NCI-H187 treated with DMSO at 0.1 percent for 48 hours (cell line): ENCODE results near the gene SFMBT1.
"Not testable (repeated sequence)": the region's sequence is repeated elsewhere in the genome, so short reads cannot be mapped to it uniquely, and the experiment has no call there.

Experiments
- DNase-seq: peaks from one replicate; lab custom pipeline; 2025; lab: John Stamatoyannopoulos, UW

Gene SFMBT1

DNA sequence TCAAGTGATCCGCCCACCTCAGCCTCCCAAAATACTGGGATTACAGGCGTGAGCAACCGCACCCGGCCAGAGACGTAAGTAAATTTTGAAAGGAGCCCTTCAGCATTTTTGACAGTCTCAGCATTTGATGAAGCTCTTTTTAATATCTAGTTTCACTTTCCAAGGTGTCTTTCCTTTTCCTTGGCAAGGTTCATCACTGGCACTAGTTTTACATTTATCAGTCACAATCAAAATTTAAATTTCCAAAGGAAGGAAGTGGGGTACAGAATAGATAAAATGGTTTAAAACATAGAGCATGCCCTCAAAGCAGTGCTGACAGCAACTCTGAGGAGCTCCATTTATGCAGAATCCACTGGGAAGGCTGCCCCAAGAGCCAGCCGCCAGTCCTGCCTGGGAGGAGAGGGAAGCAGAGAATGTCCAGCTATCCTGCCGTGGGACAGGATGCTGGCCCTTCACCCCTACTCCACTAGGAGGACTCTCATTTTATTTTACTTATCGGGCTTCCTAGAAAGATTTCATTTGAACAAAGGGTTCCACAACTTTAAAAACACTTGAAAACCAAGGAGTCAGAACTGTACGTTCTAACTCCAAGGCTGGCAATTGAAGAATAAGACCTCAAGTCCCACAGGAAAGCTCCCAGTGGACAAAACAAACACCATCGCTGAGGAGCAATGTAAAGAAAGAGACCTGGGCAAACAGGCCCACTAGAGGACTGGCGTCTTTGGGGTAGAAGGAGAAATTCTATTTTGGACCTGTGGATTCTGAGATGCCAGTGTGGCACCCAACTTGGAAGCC lies 9.9 kb downstream of the SFMBT1 start:
- DNase-seq = no peak

DNA sequence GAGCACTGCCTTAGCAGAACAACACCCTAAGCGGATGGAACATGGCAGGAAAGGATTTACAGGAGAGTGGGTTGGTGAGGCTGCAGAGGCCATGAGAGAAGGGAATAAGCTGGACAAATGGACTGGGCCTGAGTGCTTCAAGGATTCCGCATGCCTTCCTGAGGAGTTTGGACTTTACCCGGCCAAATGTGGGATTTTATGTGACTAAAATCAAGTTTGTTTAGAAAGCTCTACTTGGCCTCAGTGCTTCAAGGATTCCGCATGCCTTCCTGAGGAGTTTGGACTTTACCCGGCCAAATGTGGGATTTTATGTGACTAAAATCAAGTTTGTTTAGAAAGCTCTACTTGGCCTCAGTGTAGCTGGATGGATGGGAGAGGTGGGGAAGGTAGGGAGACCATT lies 10.9 kb downstream of the SFMBT1 start:
- DNase-seq = not testable (repeated sequence)

DNA sequence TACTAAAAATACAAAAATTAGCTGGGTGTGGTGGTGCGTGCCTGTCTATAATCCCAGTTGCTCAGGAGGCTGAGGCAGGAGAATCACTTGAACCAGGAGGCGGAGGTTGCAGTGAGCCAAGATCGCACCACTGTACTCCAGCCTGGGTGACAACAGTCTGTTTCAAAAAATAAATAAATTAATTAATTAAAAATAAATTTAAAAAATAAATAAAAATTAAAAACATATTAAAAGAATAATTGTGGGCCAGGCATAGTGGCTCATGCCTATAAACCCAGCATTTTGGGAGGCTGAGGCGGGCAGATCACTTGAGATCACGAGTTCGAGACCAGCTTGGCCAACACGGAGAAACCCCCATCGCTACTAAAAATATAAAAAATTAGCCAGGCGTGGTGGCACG lies 11.5 kb downstream of the SFMBT1 start:
- not testable (repeated sequence) for DNase-seq

DNA sequence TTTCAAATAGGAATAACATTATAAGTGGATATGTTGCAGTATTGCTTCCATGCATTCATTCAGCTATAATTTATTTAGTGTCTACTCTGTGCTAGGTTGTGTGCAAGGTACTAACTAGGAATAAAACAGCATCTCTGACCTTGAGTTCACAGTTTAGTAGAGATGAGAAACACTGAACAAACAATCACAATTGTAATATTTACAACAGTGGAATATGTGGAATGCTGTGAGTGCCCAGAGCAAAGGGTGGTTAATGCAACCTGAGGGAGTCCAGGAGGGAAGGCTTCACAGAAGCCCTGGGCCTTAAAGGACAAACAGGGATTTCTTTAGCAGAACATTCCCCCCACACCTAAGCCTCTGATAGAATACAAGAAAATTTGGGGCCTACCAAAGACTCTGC lies 13.3 kb downstream of the SFMBT1 start:
- DNase-seq = no peak

DNA sequence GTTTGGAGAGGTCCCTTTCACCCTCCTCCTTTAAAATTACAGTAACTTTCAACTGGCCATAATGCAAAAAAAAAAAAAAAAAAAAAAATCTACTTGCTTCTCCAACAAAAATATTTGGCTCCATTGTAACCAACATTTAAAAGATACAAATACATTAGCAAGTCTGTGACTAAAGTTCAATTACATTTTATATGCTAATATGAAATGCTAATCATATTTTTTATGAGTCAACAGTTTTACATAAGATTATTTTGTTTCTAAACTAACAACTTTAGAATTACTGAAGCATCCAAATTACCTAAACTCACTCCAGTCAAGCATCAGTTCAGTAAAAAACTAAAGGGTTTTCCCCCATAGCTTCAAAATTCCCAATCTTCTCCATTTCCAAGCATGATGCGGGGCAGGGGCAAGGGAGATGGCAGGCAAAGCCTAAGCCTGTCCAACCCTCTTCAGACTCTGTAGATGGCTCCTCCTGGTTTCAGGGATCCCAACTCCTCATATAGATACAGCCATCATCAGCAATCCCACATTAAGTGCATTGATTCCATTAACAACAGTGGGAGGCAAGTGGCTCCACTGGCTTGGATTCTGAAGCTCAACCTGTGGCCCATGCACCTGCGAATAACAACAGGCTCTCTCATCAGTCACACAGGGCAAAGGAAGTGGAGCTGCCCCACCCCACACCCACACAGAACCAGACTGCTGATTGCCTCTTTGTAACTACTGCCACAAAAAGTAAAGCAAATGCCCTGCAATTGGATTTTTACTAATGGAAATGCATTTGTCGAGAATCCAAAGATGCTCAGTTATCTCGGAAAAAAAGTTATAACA lies 15.0 kb downstream of the SFMBT1 start:
- DNase-seq = no peak

DNA sequence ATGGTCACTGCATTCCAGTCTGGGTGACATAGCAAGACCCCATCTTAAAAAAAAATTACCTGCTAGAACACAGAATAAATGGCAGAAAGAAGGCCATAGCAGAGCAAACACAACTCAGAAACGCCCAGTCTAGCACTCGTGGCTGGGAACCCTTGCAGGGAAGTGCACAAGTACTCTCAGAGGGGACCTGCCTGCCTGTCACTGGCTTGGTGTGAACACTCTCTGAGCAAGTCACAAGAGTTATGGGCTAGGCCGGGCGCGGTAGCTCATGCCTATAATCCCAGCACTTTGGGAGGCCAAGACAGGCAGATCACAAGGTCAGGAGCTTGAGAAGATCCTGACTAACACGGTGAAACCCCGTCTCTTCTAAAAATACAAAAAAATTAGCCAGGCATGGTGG lies 17.2 kb downstream of the SFMBT1 start:
- DNase-seq = no peak

DNA sequence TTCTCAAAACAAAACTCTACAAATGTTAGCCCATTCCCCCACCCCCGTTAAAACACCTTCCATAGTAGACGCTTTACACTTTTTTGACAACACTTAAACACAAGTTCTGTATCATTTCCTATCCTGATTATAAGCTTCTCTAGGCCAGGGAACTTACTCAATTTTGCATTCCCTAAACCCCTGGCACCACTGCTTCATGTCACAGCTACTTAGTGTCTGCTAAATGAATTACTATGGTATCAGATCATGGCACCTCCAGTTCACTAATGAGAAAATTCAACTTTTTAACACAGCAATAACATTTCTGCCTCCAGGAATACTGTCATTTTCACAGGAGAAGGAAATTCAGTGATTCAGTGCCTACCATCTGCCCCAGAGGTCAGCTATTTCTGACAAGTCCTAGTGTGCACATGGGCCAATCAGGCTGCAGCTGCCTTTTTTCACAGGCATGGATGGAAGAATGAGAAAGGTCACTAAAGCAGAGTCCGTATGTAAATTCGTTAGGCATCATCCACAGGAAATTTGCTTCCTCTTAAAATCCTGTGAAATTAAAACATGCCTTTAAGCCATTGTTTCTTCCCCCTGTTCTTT lies 18.5 kb downstream of the SFMBT1 start:
- DNase-seq = no peak

DNA sequence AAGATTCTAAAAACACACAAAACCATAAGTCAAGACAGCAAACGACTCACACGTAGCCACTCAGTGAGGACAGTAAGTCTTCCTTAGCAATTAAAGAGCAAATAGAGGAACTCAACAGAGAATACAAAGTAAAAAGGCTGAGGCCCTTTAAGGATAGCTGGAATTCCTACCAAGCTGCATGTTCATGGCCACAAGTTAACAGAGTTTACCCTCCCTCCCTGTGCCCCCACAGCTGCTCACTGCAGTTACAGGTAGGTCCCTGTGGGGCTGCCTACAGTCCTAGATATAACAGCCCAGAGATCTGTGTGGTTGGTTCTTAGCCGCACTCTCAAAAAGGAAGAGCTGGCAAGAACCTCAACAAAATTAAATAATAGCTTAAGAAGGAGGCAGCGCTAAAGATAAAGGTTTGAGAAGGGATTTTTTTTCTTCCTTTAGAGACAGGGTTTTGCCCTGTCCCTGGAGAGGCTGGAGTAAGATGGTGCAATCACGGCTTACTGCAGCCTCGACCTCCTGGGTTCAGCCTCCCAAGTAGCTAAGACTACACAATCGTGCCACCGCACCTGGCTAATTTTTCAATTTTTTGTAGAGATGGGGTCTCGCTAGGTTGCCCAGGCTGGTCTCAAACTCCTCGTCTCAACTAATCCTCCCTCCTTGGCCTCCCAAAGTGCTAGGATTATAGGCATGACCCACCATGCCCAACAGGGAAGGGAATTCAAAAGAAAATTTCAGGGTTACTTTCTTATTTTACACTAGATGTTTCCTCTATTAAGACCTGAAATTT lies 19.3 kb downstream of the SFMBT1 start:
- no peak for DNase-seq

DNA sequence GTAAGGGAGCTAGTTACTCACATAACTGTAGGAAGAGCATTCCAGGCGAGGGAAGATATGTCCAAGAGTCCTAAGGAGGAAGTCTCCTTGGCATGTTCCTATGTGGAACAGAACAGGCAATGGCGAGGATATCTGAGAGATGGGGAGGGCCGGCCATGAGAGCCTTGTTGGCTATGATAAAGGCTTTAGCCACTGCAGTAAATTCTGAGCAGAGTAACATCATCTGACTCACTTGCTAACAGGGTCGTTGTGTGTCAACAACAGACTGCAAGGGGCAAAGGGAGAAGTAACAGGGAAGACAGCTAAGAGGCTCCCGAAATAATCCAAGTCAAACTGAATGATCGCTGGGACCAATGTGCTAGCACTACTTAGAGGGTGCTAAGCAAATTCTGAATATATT lies 21.6 kb downstream of the SFMBT1 start:
- DNase-seq = no peak

DNA sequence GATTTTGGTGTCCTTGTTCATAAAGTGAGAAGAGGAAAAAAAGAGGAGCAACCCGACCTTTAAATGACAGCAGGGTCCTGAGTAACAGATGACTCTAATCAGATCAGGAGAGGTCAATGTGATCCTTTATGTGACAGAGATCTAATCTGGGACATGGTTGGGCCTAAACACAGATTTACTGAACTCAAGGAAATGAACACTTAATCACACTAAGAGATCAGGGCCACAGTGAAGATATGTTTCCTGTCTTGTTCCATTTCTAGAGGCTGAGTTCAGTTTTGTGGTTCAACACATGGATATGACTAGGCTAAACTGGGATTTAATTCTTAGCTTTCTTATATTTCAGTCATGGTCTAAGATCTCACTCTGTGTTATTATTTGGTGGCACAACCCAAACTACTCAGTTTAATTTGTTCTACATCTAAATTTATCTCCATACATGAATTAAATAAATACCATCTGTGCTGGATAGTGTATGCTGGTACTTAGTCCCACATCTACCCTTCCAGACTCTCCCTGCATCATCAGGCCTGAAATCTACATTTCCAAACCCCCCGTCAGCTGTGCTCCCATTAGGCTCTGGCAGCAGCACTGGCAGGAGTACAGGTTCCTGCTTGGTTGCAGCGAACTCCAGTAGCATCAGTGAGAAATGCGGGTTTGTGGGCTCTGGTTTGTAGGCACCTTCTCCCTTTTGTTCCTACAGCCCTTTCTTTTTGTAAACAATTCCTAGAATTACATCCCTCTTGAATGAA lies 22.6 kb downstream of the SFMBT1 start:
- DNase-seq = no peak

DNA sequence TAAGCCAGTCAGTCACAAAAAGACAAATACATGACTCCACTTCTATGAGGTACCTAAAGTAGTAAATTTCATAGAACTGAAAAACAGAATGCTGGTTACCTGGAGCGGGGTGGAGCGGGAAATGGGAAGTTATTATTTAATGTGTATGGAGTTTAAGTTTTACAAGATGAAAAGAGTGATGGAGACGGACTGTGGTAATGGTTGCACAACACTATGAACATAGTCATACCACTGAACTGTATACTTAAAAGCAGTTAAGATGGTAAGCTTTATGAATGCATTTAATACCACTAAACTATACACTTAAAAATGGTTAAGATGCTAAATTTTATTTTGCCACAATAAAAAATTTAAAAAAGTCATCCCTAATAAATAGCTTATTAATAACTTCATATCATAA lies 23.2 kb downstream of the SFMBT1 start:
- no peak for DNase-seq

DNA sequence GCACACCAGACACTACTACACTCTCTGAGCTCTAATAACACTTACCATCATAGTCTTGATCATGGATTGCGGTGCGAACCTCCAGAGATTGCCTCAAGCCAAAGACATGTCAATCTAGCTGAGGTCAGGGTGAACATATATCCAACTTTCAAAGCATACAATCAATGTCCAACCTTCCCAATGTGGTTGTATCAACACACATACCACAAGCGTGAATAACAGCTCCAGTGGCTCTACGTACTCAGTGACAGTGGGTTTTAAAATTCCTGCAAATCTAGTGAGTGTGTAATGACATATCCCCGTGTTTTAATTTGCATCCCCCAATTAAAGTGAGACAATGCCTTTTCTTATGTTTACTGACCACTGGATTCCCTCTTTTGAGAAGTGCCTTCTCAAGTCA lies 29.6 kb downstream of the SFMBT1 start:
- DNase-seq = no peak

DNA sequence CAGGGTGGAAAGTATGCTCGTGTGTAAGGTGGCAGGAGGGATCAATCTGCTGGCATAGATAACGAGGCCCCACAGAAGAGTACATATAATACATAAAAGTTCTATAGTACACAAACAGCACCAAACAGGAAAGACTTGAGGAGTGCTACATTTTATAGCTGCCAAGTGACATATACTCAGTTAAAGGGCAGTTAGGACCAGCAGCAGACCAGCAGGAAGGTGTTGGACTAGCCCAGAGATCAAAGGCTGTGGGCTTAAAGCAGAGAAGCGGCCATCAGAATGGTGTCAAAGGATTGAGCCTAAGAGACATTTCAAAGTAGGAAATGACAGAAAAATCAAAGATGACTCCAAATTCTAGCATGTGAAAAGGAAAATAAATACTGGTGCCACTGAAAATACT lies 34.5 kb downstream of the SFMBT1 start:
- DNase-seq = no peak

DNA sequence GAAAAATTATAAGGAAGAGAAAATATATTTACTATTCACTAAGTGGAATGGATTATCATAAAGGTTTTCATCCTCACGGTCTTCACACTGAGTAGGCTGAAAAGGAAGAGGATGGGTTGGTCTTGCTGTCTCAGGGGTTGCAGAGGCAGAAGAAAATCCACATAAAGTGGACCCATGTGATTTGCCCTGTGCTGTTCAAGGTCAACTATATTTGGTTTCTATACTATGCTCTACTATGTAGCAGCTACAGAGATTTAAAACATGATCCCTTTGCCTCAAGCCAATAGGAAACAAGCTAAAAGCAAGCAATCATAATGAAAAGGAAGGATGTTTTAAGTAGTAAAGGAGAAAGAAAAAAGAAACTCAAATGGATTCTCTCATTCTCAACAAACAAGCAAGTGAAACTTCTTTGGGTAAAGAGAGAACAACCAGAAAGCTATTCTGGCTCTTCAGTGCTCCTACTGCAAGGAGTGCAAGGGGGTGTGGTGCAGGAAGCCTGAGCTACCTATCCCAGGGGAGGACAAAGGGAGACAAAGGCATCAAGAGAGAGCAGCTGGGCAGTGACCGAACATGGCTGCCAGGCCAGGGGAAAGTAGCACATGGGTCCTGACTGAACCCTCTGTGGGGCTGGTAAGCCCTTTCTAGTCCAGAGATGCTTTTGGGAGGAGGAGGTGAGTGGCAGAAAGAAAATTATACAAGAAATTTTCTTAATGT lies 35.9 kb downstream of the SFMBT1 start:
- no peak for DNase-seq

DNA sequence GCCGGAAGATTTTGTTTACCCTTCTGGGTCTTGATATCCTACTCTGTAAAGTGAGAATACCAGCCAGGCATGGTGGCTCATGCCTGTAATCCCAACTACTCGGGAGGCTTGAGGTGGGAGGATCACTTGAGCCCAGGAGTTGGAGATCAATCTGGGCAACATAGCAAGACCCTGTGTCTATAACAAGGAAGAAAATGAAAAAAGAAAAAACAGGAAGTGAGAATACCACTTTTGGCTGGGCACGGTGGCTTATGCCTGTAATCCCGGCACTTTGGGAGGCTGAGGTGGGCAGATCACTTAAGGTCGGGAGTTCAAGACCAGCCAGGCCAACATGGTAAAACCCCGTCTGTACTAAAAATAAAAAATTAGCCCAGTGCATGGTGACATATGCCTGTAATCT lies 36.9 kb downstream of the SFMBT1 start:
- no peak for DNase-seq

DNA sequence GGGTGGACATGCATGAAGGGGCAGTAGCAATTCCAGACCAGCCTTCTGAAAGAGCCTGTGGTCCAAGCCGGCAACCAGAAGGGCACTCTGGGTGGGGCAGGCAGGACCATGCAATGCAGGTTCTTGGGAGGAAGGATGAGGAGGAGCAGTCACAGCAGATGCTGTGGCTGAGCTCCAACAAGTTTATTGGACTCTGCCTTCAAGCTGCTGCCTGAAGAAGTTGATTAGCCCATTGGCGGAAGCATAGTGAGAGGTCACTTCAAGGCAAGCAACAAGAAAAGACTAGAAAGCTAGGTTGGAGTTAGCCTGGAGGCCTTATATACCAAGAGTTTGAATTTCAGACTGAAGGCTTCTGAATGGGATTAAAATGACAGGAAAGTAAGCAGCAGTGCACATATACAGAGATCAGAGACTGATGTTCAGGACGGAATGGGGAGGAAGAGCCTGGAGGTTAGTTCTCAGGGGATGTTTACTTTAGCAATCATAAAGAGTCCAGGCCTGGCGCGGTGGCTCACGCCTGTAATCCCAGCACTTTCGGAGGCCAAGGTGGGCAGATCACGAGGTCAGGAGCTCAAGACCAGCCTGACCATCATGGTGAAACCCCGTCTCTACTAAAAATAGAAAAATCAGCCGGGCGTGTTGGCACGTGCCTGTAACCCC lies 39.9 kb downstream of the SFMBT1 start:
- DNase-seq = no peak

DNA sequence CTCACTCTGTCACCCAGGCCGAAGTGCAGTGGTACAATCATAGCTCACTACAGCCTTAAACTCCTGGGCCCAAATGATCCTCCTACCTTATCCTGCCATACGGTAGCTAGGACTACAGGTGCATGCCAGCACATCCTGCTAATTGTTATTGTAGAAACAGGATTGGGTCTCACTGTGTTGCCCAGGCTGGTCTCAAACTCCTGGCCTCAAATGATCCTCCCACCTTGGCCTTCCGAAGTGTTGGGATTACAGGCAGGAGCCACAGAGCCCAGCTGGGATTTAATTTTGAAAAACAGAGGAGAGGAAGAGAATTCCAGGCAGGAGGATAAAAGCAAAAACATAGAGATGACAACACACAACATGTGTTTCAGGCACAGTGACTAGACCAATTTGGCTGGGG lies 40.5 kb downstream of the SFMBT1 start:
- DNase-seq = no peak

DNA sequence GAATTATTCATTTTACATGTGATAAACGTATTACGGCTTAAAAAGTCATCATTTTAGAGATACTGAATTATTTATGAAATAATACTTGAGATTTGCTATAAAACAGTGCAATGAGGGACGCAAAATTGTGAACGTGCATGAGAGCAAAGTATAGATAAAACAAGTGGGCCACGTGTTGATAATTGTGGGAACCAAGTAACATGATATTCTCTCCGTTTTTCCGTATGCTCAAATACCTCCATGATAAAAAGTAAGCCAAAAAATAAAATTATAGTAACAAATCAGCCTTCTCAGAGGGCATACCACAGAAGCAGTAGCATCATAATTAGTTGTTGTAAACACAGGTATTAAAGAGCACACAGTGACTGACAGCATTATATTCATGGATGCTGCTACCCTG lies 42.6 kb downstream of the SFMBT1 start:
- no peak for DNase-seq

DNA sequence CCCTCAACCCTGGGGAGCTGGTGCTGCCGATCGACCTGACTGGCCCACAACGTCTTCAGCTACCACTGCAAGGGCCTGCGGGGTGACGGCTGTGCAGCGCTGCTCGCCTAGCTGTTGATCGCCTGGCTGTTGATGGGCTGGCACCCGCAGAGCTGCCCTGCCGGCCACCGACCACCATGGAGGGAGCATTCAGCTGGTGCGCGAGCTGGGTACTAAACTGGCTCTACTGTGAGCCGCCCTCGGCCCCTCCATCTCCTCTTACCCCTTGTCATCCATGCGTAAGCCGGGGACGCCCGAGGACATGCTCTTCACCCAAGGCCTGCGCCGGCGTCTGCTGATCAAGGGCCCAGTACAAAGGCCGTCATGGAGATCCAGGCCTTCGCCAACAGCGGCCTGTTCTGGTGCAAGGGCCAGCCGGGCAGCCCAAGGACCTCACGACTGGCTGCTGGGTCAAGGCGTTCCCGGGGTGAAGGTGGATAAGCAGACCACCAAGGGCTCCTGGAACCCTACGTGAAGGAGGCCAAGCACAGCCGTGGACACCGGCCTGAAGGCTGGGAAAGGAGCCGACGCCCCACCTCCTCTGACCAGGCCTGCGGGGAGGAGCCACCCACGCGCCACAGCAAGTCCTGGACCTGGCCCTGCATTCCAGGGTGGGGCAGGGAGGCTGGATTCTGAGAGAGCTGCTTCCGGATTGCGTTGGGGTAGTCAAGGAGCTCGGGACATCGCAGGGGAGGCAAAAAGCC lies 46.9 kb downstream of the SFMBT1 start:
- no peak for DNase-seq

DNA sequence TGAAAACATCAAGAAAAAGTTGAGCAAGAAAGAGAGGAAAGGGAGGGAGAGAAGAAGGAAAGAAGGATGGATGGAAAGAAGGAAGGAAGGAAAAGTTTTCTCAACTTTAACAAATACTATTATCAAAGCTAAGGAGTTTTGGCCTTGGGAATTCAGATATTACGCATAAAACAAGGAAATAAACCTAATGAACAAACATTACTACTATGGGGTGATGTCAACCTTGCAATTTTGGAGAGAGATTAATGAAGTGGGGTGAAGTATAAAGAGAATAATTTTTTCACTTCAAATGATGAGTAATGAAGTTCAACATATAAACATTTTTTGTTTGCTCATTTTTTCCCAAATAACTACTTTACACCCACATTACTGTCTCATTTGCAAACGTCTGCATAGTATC lies 55.2 kb downstream of the SFMBT1 start:
- no peak for DNase-seq
